VCaP (cell line): ENCODE results near the gene CWF19L1.

Experiments used
- H3K27ac ChIP-seq: fragments of 450-650 bp; 2 replicates; pipeline ENCODE4 v1.5.1; 2017
- CTCF ChIP-seq: fragments of 450-650 bp; conservative IDR thresholded peaks from 2 replicates; pipeline ENCODE4 v1.5.1; 2017; ENCODE audit warnings: mild to moderate bottlenecking, moderate library complexity

CWF19L1 gene

DNA sequence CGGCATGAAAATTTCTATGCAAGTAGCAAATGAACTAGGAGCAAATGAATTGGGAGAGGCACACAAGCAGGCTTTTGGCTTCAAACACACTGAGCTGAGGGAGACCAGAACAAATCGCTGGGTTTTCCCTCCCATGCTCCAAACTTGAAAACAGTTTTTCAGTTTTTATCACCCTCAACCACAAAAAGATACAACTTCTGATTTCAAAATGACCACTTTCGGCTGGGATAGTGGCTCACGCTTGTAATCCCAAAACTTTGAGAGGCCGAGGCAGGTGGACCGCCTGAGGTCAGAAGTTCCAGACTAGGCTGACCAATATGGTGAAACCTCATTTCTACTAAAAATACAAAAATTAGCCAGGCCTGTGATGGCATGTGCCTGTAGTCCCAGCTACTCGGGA lies 29.0 kb downstream of the CWF19L1 start:
- H3K27ac ChIP-seq: no peak overlapping the region
- no peak for TF ChIP-seq CTCF

GRCh38 chr10:100232101-100232500 lies 35.3 kb downstream of the CWF19L1 start:
- no peak for TF ChIP-seq CTCF

GRCh38 chr10:100229819-100230422 lies 37.5 kb downstream of the CWF19L1 start:
- TF ChIP-seq CTCF: no peak
- H3K27ac ChIP-seq: peak overlapping the region; percentile 74

More at GRCh38 chr10:100232101-100232500, 35.3 kb downstream of the CWF19L1 start:
- H3K27ac ChIP-seq: no peak overlapping the region

DNA sequence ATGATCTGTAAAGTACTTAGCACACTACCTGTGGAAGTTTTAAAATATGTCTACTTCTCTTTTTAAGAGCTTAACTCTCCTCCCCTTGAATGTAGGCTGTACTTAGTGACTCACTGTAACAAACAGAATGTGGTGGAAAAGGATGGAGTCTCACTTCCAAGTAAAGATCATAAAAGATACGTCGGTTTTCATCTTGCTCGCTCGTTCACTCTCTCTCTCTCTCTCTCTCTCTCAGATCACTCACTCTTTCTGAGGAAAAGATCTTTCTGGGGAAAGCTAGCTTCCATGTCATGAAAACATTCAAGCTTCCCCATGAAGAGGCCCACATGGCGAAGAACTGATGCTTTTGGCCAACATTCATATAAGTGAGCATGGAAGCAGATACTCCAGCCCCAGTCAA lies 43.6 kb downstream of the CWF19L1 start:
- H3K27ac ChIP-seq: no peak overlapping the region
- no peak for TF ChIP-seq CTCF

DNA sequence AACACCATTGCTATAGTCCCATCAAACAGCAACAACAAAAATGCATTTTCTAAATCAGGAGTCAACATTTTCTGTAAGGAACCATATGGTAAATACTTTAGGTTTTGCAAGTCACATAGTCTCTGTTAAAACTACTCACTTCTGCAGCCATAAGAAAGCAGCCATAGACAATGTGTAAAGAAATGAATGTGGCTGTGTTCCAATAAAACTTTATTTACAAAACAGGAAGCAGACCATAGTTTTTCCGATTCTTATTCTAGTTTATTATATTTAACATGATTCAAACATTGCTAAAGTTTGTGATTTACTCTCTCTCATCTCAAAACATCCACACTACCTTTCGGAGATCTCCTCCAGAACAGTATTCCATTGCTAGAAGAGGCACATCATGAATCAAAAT lies 44.9 kb downstream of the CWF19L1 start:
- H3K27ac ChIP-seq: no peak overlapping the region
- no peak for TF ChIP-seq CTCF

GRCh38 chr10:100216006-100216405 lies 51.4 kb downstream of the CWF19L1 start:
- no peak overlapping the region for H3K27ac ChIP-seq
- no peak for TF ChIP-seq CTCF

- TF ChIP-seq CTCF: no peak
- no peak overlapping the region for H3K27ac ChIP-seq
Measured at GRCh38 chr10:100209303-100209702, 58.1 kb downstream of the CWF19L1 start.
